BJ (cell line): ENCODE data around the gene MAST1. TPM values are rescaled to one million over a fixed set of nuclear protein-coding genes. Genes with fewer than 3 reads are reported as not detected.

Experiments used
- CTCF ChIA-PET: fragments of 350-600 bp; formaldehyde crosslinking; extraction: SDS; loops from one replicate; lab custom pipeline; 2021; ENCODE audit warnings: antibody characterized with exemption, inconsistent platforms; lab: Yijun Ruan, JAX
- POLR2A ChIA-PET: fragments of 300-600 bp; sonication (Branson Sonifier 250); formaldehyde crosslinking; extraction: SDS; loops from one replicate; lab custom pipeline; 2021; ENCODE audit warnings: antibody characterized with exemption; lab: Charles Lee
- DNase-seq: peaks from one replicate; pipeline ENCODE4 v3.0.0-alpha.2; 2011; ENCODE audit warnings: low read depth
- H3K27me3 ChIP-seq: 2 replicates; pipeline ENCODE4 v1.6.0; 2011; ENCODE audit warnings: low read length; ENCODE audit not compliant: control insufficient read depth, insufficient read depth
- H3K36me3 ChIP-seq: 2 replicates; pipeline ENCODE4 v1.5.1; 2011; ENCODE audit warnings: low read length; ENCODE audit not compliant: control insufficient read depth, insufficient read depth
- H3K4me3 ChIP-seq: 2 replicates; pipeline ENCODE4 v1.5.1; 2011; ENCODE audit warnings: low read depth, mild to moderate bottlenecking, control low read depth, low read length
- CTCF ChIP-seq: IDR thresholded peaks from 2 replicates; pipeline ENCODE4 v1.5.1; 2011; ENCODE audit warnings: low read depth, mild to moderate bottlenecking, control low read depth, inconsistent platforms, low read length, moderate library complexity; ENCODE audit not compliant: insufficient read depth
- polyA plus RNA-seq: library from polyadenylated mRNA; depleted of rRNA; stranded (reverse); fragments of >200 nt; gene quantifications from 2 replicates; pipeline ENCODE4 v1.2.3, GENCODE V29; 2011

Gene MAST1
- polyA plus RNA-seq, 1 experiment = 0.25 TPM

GRCh38 chr19:12790628-12791344, 47.5 kb upstream of the MAST1 start:
- Histone ChIP-seq H3K4me3 (peak overlapping the region; percentile 94), H3K27me3 (no peaks in the 10 kb centered on the region), H3K36me3 (peaks cover 3% of the 10 kb centered on the region)
- TF ChIP-seq CTCF = no peak
- CTCF ChIA-PET = interaction anchor here (0.6 to 17.9 kb wide), 2 partner anchors 24 to 57 kb away, joined by 3 to 874 read pairs; partner anchors contain the start of gene HOOK2
- DNase-seq = no peak
- POLR2A ChIA-PET = interaction anchor here (1.2 to 3.6 kb wide), 3 partner anchors 8 to 25 kb away, joined by 5 to 16 read pairs (median 8); no protein-coding TSS in a partner anchor

- Histone ChIP-seq H3K27me3 (no peaks in the 10 kb centered on the region), H3K4me3 (peak within 1 kb of the TSS; percentile 94), H3K36me3 (peaks cover 3% of the 10 kb centered on the region)
- no peak for TF ChIP-seq CTCF
- ChIA-PET CTCF (interaction anchor here (0.6 to 17.9 kb wide), 3 partner anchors 9 to 56 kb away, joined by 3 to 874 read pairs (median 4); partner anchors contain the start of gene HOOK2), POLR2A (interaction anchor here (0.6 to 3.6 kb wide), 5 partner anchors 9 to 354 kb away, joined by 3 to 16 read pairs (median 5); no protein-coding TSS in a partner anchor)
- peak; percentile 83 for DNase-seq
Observed at GRCh38 chr19:12791345-12792050, 46.8 kb upstream of the MAST1 start, which contains the start of gene JUNB. TSS of gene JUNB (plus strand) at chr19:12791486. CDS start at chr19:12791772, 286 bp downstream.

- POLR2A ChIA-PET = interaction anchor here (0.6 to 3.6 kb wide), 6 partner anchors 10 to 354 kb away, joined by 3 to 16 read pairs (median 6); no protein-coding TSS in a partner anchor
- no peak for DNase-seq
- H3K36me3 ChIP-seq = peaks cover 5% of the 10 kb centered on the region
- no peaks in the 10 kb centered on the region for H3K27me3 ChIP-seq
- H3K4me3 ChIP-seq = peak overlapping the region; percentile 94
- CTCF ChIA-PET = interaction anchor here (0.7 to 17.9 kb wide), 4 partner anchors 10 to 174 kb away, joined by 4 to 874 read pairs (median 4); partner anchors contain the start of gene HOOK2
- no peak for TF ChIP-seq CTCF
Observed at GRCh38 chr19:12792051-12792852, 46.1 kb upstream of the MAST1 start.

GRCh38 chr19:12792853-12793289, 45.4 kb upstream of the MAST1 start:
- H3K36me3 ChIP-seq = peaks cover 5% of the 10 kb centered on the region
- peak overlapping the region; percentile 94 for H3K4me3 ChIP-seq
- no peak for DNase-seq
- CTCF ChIA-PET = interaction anchor here (0.6 to 17.9 kb wide), 7 partner anchors 10 to 173 kb away, joined by 3 to 874 read pairs (median 4); partner anchors contain the start of gene HOOK2
- POLR2A ChIA-PET = interaction anchor here (0.7 to 3.6 kb wide), 4 partner anchors 10 to 55 kb away, joined by 3 to 16 read pairs (median 10); no protein-coding TSS in a partner anchor
- no peaks in the 10 kb centered on the region for H3K27me3 ChIP-seq
- TF ChIP-seq CTCF = no peak
